Fibroblast of lung (primary cell): ENCODE measurements around the gene RMDN3. TPM values are rescaled to one million over a fixed set of nuclear protein-coding genes. Genes with fewer than 3 reads are reported as not detected.

Source experiments
- DNase-seq, 2 donors: peaks; one replicate each; pipeline versions ENCODE4 v3.0.0 to v3.0.0-alpha.2; 2010; ENCODE audit warnings: low read depth in 2 of 2
- H2AFZ ChIP-seq: 2 replicates; pipeline ENCODE4 v1.5.1; 2012; ENCODE audit warnings: low read length, control low read depth, inconsistent platforms
- H3K27ac ChIP-seq: 2 replicates; pipeline ENCODE4 v1.5.1; 2011; ENCODE audit warnings: low read length, control low read depth; ENCODE audit not compliant: insufficient read depth
- H3K27me3 ChIP-seq: 2 replicates; pipeline ENCODE4 v1.5.1; 2011; ENCODE audit warnings: mild to moderate bottlenecking, low read length; ENCODE audit not compliant: control insufficient read depth, insufficient read depth
- H3K36me3 ChIP-seq: 2 replicates; pipeline ENCODE4 v1.5.1; 2011; ENCODE audit warnings: low read length; ENCODE audit not compliant: control insufficient read depth, insufficient read depth
- H3K4me1 ChIP-seq: 2 replicates; pipeline ENCODE4 v1.5.1; 2011; ENCODE audit warnings: low read length; ENCODE audit not compliant: control insufficient read depth, insufficient read depth; ENCODE audit errors: extremely low read depth
- H3K4me2 ChIP-seq: 2 replicates; pipeline ENCODE4 v1.5.1; 2011; ENCODE audit warnings: low read length, control low read depth; ENCODE audit not compliant: insufficient read depth; ENCODE audit errors: extremely low read depth
- H3K4me3 ChIP-seq, 4 experiments: fragments of 200-600 bp in 1 of 4; sonication (generic) in 1 of 4; replicated peaks in 1 of 4; 2 replicates each; pipeline ENCODE4 v1.5.1; 2011 to 2016; ENCODE audit warnings: low read length in 4 of 4, low read depth in 3 of 4, mild to moderate bottlenecking in 3 of 4, control low read depth in 2 of 4, inconsistent platforms in 1 of 4, mixed read lengths in 1 of 4; ENCODE audit not compliant: insufficient read depth in 1 of 4; ENCODE audit errors: control extremely low read depth in 1 of 4
- H3K79me2 ChIP-seq: 2 replicates; pipeline ENCODE4 v1.5.1; 2012; ENCODE audit warnings: mild to moderate bottlenecking, low read length, inconsistent platforms; ENCODE audit not compliant: control insufficient read depth, insufficient read depth
- H3K9ac ChIP-seq: 2 replicates; pipeline ENCODE4 v1.5.1; 2011; ENCODE audit warnings: mild to moderate bottlenecking, low read length, control low read depth; ENCODE audit not compliant: insufficient read depth
- H3K9me3 ChIP-seq: 2 replicates; pipeline ENCODE4 v1.5.1; 2012; ENCODE audit warnings: low read depth, low read length; ENCODE audit not compliant: control insufficient read depth, insufficient read depth
- H4K20me1 ChIP-seq: 2 replicates; pipeline ENCODE4 v1.5.1; 2011; ENCODE audit warnings: low read length; ENCODE audit not compliant: control insufficient read depth, insufficient read depth; ENCODE audit errors: extremely low read depth
- EZH2 ChIP-seq: IDR thresholded peaks from 2 replicates; pipeline ENCODE4 v1.5.1; 2012; ENCODE audit warnings: low read length, control low read depth, mild to moderate bottlenecking; ENCODE audit errors: missing control alignments
- polyA plus RNA-seq, 2 donors: library from polyadenylated mRNA; depleted of rRNA in 1 of 2; stranded (reverse) in 1 of 2; unstranded in 1 of 2; fragments of >200 nt; gene quantifications; 2 replicates each; pipeline ENCODE4 v1.2.1, GENCODE V29; 2011 to 2012; ENCODE audit warnings: missing spikeins in 1 of 2
- total RNA-seq: library from RNA; depleted of rRNA; stranded (reverse); fragments of >200 nt; gene quantifications from 2 replicates; pipeline ENCODE4 v1.2.1, GENCODE V29; 2014
- TF ChIP-seq, protein P1 (sequence below), 2 donors: IDR thresholded peaks in 1 of 2; conservative IDR thresholded peaks in 1 of 2; 1 replicate in 1 of 2; 2 replicates in 1 of 2; pipeline ENCODE4 v1.5.1; 2011 to 2012; ENCODE audit warnings: low read length in 2 of 2, control low read depth in 1 of 2, inconsistent platforms in 1 of 2, low read depth in 1 of 2, mild to moderate bottlenecking in 1 of 2

The RMDN3 gene
- total and polyA plus RNA-seq, 2 donors (not counting 1 experiment from before 2014, with no cell fraction given) = 16.0 to 22.7 TPM

DNA sequence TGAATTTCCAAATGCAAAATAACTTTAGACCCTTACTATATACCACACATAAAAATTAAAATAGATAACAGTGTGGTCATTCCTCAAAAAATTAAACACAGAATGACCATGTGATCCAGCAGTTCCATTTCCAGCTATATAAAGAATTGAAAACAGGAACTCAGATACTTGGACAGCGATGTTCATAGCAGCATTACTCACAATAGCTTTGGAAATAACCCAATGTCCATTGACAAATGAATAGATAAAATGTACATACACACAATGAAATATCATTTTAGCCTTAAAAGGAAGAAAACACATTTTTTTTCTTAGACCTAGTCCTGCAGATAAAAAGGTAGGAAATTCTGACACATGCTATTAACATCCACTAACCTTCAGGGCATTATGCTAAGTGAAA is 33.4 kb downstream of the RMDN3 start:
- no peaks in the 10 kb centered on the region for H3K36me3 ChIP-seq
- no peaks in the 10 kb centered on the region for H3K27me3 ChIP-seq
- TF ChIP-seq, protein P1, sequence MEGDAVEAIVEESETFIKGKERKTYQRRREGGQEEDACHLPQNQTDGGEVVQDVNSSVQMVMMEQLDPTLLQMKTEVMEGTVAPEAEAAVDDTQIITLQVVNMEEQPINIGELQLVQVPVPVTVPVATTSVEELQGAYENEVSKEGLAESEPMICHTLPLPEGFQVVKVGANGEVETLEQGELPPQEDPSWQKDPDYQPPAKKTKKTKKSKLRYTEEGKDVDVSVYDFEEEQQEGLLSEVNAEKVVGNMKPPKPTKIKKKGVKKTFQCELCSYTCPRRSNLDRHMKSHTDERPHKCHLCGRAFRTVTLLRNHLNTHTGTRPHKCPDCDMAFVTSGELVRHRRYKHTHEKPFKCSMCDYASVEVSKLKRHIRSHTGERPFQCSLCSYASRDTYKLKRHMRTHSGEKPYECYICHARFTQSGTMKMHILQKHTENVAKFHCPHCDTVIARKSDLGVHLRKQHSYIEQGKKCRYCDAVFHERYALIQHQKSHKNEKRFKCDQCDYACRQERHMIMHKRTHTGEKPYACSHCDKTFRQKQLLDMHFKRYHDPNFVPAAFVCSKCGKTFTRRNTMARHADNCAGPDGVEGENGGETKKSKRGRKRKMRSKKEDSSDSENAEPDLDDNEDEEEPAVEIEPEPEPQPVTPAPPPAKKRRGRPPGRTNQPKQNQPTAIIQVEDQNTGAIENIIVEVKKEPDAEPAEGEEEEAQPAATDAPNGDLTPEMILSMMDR (conservative IDR thresholded peaks at IDR 0.05 in 1 of 2, IDR thresholded peaks at IDR 0.05 in 1 of 2; ENCODE audit: low read depth in 1 of 2, low read length in 2 of 2) = no peak
- no peak for TF ChIP-seq EZH2
- no peak overlapping the region for H3K4me2 ChIP-seq
- no peaks in the 10 kb centered on the region for H3K4me1 ChIP-seq
- H3K9ac ChIP-seq = no peak overlapping the region
- no peak overlapping the region for H2AFZ ChIP-seq
- no peaks in the 10 kb centered on the region for H3K9me3 ChIP-seq
- H3K27ac ChIP-seq = no peak overlapping the region
- H3K4me3 ChIP-seq = no peak overlapping the region
- no peaks in the 10 kb centered on the region for H3K79me2 ChIP-seq
- DNase-seq = no peak
- no peaks in the 10 kb centered on the region for H4K20me1 ChIP-seq

DNA sequence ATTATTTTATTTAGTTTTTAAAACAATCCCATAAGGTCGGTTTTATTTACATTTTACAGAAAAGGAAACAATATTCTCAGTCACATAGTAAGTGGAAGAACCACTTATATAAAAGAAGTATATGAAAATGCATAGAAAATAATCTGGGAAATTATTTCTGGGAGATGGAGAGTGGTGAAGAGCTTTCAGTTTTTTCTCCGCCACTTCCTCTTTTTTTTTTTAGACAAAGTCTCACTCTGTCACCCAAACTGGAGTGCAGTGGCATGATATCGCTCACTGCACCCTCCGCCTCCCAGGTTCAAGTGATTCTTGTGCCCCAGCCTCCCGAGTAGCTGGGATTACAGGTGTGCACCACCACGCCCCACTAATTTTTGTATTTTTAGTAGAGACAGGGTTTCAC is 38.9 kb downstream of the RMDN3 start:
- Histone ChIP-seq H3K4me3 (no peak overlapping the region), H3K79me2 (no peaks in the 10 kb centered on the region), H4K20me1 (no peaks in the 10 kb centered on the region), H2AFZ (no peak overlapping the region), H3K36me3 (no peaks in the 10 kb centered on the region), H3K4me1 (no peaks in the 10 kb centered on the region), H3K9me3 (no peaks in the 10 kb centered on the region), H3K9ac (no peak overlapping the region), H3K4me2 (no peak overlapping the region), H3K27me3 (no peaks in the 10 kb centered on the region), H3K27ac (no peak overlapping the region)
- TF ChIP-seq, protein P1 (conservative IDR thresholded peaks at IDR 0.05 in 1 of 2, IDR thresholded peaks at IDR 0.05 in 1 of 2; ENCODE audit: low read depth in 1 of 2, low read length in 2 of 2) = no peak
- TF ChIP-seq EZH2 = no peak
- no peak for DNase-seq

DNA sequence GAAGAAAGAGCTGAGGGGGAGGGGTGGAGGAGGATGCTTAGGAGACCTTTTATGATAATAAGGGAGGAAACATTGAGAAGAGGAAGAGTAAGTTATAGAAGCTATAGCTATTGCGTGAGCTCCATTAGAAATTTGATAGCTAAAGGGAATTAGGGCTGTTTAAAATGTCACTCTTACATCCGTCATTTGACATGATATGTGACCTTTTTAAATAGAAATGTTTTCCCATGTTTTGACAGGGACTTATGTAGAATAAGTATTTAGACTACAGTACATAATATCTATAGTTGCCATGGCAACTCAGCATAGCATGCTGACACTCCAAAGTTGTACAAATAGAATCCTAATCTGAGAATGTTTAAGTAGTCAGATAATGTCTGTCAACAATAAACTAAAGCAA is 40.9 kb downstream of the RMDN3 start:
- no peak for TF ChIP-seq EZH2
- TF ChIP-seq, protein P1 (conservative IDR thresholded peaks at IDR 0.05 in 1 of 2, IDR thresholded peaks at IDR 0.05 in 1 of 2; ENCODE audit: low read depth in 1 of 2, low read length in 2 of 2) = no peak
- H4K20me1 ChIP-seq = no peaks in the 10 kb centered on the region
- H3K9me3 ChIP-seq = no peaks in the 10 kb centered on the region
- no peak overlapping the region for H3K4me2 ChIP-seq
- DNase-seq = no peak
- no peak overlapping the region for H2AFZ ChIP-seq
- no peaks in the 10 kb centered on the region for H3K27me3 ChIP-seq
- no peak overlapping the region for H3K9ac ChIP-seq
- H3K27ac ChIP-seq = no peak overlapping the region
- H3K79me2 ChIP-seq = no peaks in the 10 kb centered on the region
- H3K4me3 ChIP-seq = no peak overlapping the region
- H3K4me1 ChIP-seq = no peaks in the 10 kb centered on the region
- no peaks in the 10 kb centered on the region for H3K36me3 ChIP-seq
